Measurements from ENCODE around the gene SMG6. TPM values are rescaled to one million over a fixed set of nuclear protein-coding genes. Genes with fewer than 3 reads are reported as not detected.
"Not testable (repeated sequence)": the region's sequence is repeated elsewhere in the genome, so short reads cannot be mapped to it uniquely, and the experiment has no call there.

SMG6 gene
- total RNA-seq, 4 donors from 2014 or later: 13.3 to 74.9 (median 41.6) TPM

DNA sequence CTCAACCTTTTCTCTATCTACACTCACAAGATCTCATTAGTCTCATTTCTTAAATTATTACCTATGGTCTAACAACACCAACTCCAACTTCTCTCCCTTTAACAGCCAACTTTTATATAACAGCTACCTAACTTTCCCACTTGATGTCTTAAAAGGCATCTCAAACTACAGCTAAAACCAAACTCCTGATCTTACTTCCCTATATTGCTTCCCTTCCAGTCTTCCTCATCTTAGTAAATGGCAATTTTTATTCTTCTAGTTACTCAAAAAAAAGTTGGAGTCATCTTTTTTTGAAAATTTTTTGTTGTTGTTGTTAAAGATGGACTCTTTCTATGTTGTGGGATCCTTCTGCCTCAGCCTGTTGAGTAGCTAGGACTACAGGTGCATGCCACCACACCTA, 15.5 kb upstream of the SMG6 start:
- no peaks in the 10 kb centered on the region for H3K4me1 ChIP-seq
- no peaks in the 10 kb centered on the region for H3K27me3 ChIP-seq
- DNase-seq: no peak
- H3K36me3 ChIP-seq: no peaks in the 10 kb centered on the region
- intact Hi-C loops (cut with DNase I; ENCODE audit: low total_unique reads): no loop called here
- H3K27ac ChIP-seq: no peak overlapping the region
- TF ChIP-seq POLR2A (IDR thresholded peaks at IDR 0.05) (no peak), CTCF (IDR thresholded peaks at IDR 0.05) (no peak)
- no peaks in the 10 kb centered on the region for H3K9me3 ChIP-seq
- no peak overlapping the region for H3K4me3 ChIP-seq

DNA sequence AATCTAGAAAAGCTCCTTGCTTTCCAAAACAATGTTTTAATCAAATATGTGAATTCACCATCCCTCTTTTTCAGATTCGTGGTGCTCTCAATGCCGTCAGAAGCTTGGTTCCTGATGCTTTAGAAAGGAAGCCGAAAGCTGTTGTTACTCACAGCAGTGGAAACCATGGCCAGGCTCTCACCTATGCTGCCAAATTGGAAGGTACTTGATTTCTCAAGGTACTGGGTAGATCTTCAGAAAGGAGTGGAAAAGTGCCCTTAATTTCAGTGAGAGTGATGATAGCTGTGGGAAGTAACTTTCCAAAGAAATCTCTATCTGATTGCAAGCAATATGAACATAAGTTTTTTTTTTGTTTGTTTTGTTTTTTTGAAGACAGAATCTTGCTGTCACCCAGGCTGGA, 14.2 kb upstream of the SMG6 start:
- no peak for DNase-seq
- H3K27me3 ChIP-seq: no peaks in the 10 kb centered on the region
- H3K9me3 ChIP-seq: no peaks in the 10 kb centered on the region
- TF ChIP-seq POLR2A (IDR thresholded peaks at IDR 0.05): no peak
- no peak for TF ChIP-seq CTCF (IDR thresholded peaks at IDR 0.05)
- no peak overlapping the region for H3K4me3 ChIP-seq
- H3K27ac ChIP-seq: no peak overlapping the region
- intact Hi-C loops (cut with DNase I; ENCODE audit: low total_unique reads): no loop called here
- H3K36me3 ChIP-seq: no peaks in the 10 kb centered on the region
- no peaks in the 10 kb centered on the region for H3K4me1 ChIP-seq

GRCh38 chr17:2316916-2317205, 13.3 kb upstream of the SMG6 start:
- H3K27me3 ChIP-seq; H3K4me3 ChIP-seq; DNase-seq; H3K27ac ChIP-seq; intact Hi-C loops (cut with DNase I; ENCODE audit: low total_unique reads); H3K9me3 ChIP-seq; H3K36me3 ChIP-seq; H3K4me1 ChIP-seq: not testable (repeated sequence)

- DNase-seq: no peak
- TF ChIP-seq POLR2A (IDR thresholded peaks at IDR 0.05) (no peak), CTCF (IDR thresholded peaks at IDR 0.05) (no peak)
- Histone ChIP-seq H3K27me3 (no peaks in the 10 kb centered on the region), H3K4me3 (no peak overlapping the region), H3K27ac (no peak overlapping the region), H3K9me3 (no peaks in the 10 kb centered on the region), H3K4me1 (no peaks in the 10 kb centered on the region), H3K36me3 (no peaks in the 10 kb centered on the region)
- intact Hi-C loops (cut with DNase I; ENCODE audit: low total_unique reads): no loop called here
Observed at GRCh38 chr17:2312736-2313135, 9.2 kb upstream of the SMG6 start.

- no peak overlapping the region for H3K4me3 ChIP-seq
- H3K36me3 ChIP-seq: no peaks in the 10 kb centered on the region
- H3K4me1 ChIP-seq: no peaks in the 10 kb centered on the region
- no peaks in the 10 kb centered on the region for H3K27me3 ChIP-seq
- H3K27ac ChIP-seq: no peak overlapping the region
- no peaks in the 10 kb centered on the region for H3K9me3 ChIP-seq
- intact Hi-C loops (cut with DNase I; ENCODE audit: low total_unique reads): no loop called here
- no peak for DNase-seq
- TF ChIP-seq POLR2A (IDR thresholded peaks at IDR 0.05) (no peak), CTCF (IDR thresholded peaks at IDR 0.05) (no peak)
Observed at GRCh38 chr17:2309338-2310154, 6.0 kb upstream of the SMG6 start.

DNA sequence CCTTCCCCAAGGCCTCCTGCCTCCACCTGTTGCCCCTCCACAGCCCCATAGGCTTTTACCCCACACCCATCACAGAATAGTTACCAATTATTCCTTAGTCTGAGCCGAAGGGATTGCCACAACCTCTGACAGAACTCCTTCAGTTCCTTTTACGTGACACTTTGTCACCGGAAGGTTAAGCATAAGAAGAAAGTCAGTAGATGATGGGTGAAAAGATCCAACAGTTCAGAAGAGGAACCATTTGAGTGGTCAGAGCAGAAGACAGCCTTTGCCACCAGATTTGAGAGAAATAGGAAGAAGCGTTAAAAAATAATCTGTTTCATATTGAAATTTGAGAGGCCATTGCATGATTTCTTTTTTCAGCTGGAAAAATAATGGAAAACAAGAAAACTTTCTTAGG, 1.3 kb upstream of the SMG6 start:
- Histone ChIP-seq H3K27ac (no peak overlapping the region), H3K36me3 (no peaks in the 10 kb centered on the region), H3K4me3 (no peak overlapping the region), H3K9me3 (no peaks in the 10 kb centered on the region), H3K4me1 (peaks cover 0 to 10% of the 10 kb centered on the region in 2 donors), H3K27me3 (no peaks in the 10 kb centered on the region)
- no peak for DNase-seq
- intact Hi-C loops (cut with DNase I; ENCODE audit: low total_unique reads): no loop called here
- TF ChIP-seq CTCF (IDR thresholded peaks at IDR 0.05) (no peak), POLR2A (IDR thresholded peaks at IDR 0.05) (no peak)

Data from uterus (tissue), 4 donors.